Measurements from ENCODE around the gene GUCY2D. TPM values are rescaled to one million over a fixed set of nuclear protein-coding genes. Genes with fewer than 3 reads are reported as not detected.
"Not testable (repeated sequence)": the region's sequence is repeated elsewhere in the genome, so short reads cannot be mapped to it uniquely, and the experiment has no call there.

Gene GUCY2D
- polyA plus RNA-seq (0.07 and 0.10 TPM in 2 replicates), polyA minus RNA-seq (0.24 TPM in 1 of 2 replicates, not detected in the other)

- no peak within 1 kb of the TSS for H2AFZ ChIP-seq (ENCODE audit: low read depth, low read length)
- H3K9ac ChIP-seq (ENCODE audit: low read length), result no peak within 1 kb of the TSS
- no peaks in the 10 kb centered on the region for H3F3A ChIP-seq (ENCODE audit: insufficient read depth, low read length, poor library complexity, severe bottlenecking)
- no peak within 1 kb of the TSS for H3K4me2 ChIP-seq (ENCODE audit: low read length)
- no peaks in the 10 kb centered on the region for H4K20me1 ChIP-seq (ENCODE audit: insufficient read depth)
- H3K9me2 ChIP-seq (ENCODE audit: insufficient read depth, low read length), result no peaks in the 10 kb centered on the region
- peak within 1 kb of the TSS; percentile 39 for H3K4me3 ChIP-seq (ENCODE audit: low read length)
- no peaks in the 10 kb centered on the region for H3K79me2 ChIP-seq (replicated peaks; ENCODE audit: insufficient read depth, low read length)
- TF ChIP-seq, protein P1, sequence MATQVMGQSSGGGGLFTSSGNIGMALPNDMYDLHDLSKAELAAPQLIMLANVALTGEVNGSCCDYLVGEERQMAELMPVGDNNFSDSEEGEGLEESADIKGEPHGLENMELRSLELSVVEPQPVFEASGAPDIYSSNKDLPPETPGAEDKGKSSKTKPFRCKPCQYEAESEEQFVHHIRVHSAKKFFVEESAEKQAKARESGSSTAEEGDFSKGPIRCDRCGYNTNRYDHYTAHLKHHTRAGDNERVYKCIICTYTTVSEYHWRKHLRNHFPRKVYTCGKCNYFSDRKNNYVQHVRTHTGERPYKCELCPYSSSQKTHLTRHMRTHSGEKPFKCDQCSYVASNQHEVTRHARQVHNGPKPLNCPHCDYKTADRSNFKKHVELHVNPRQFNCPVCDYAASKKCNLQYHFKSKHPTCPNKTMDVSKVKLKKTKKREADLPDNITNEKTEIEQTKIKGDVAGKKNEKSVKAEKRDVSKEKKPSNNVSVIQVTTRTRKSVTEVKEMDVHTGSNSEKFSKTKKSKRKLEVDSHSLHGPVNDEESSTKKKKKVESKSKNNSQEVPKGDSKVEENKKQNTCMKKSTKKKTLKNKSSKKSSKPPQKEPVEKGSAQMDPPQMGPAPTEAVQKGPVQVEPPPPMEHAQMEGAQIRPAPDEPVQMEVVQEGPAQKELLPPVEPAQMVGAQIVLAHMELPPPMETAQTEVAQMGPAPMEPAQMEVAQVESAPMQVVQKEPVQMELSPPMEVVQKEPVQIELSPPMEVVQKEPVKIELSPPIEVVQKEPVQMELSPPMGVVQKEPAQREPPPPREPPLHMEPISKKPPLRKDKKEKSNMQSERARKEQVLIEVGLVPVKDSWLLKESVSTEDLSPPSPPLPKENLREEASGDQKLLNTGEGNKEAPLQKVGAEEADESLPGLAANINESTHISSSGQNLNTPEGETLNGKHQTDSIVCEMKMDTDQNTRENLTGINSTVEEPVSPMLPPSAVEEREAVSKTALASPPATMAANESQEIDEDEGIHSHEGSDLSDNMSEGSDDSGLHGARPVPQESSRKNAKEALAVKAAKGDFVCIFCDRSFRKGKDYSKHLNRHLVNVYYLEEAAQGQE (IDR thresholded peaks at IDR 0.05; ENCODE audit: borderline replicate concordance), result no peak
- TF ChIP-seq CTCF (IDR thresholded peaks at IDR 0.05; ENCODE audit: poor library complexity, severe bottlenecking), result no peak
- no peak for TF ChIP-seq MXI1 (conservative IDR thresholded peaks at IDR 0.05; ENCODE audit: poor library complexity, severe bottlenecking)
- TF ChIP-seq EP300 (conservative IDR thresholded peaks at IDR 0.05; ENCODE audit: poor library complexity, severe bottlenecking), result no peak
- no peak for TF ChIP-seq EZH2 (IDR thresholded peaks at IDR 0.05; ENCODE audit: borderline replicate concordance, insufficient read depth, low read length, poor library complexity, severe bottlenecking)
- no peak for TF ChIP-seq RAD21 (conservative IDR thresholded peaks at IDR 0.05)
- TF ChIP-seq POLR2AphosphoS5 (IDR thresholded peaks at IDR 0.05), result no peak
- TF ChIP-seq SMC3 (conservative IDR thresholded peaks at IDR 0.05; ENCODE audit: poor library complexity), result no peak
- no peak for TF ChIP-seq TAF1 (IDR thresholded peaks at IDR 0.05; ENCODE audit: low read depth)
- no peaks in the 10 kb centered on the region for H3K36me3 ChIP-seq (ENCODE audit: insufficient read depth, low read length)
- H3K27me3 ChIP-seq (ENCODE audit: insufficient read depth, low read depth, low read length), result peaks cover 65% of the 10 kb centered on the region
- H3K27ac ChIP-seq (ENCODE audit: low read length), result no peak within 1 kb of the TSS
- peaks cover 6% of the 10 kb centered on the region for H3K9me3 ChIP-seq (ENCODE audit: low read length)
These were observed at the start of gene GUCY2D for GRCh38 chr17:8001976-8002720. GUCY2D (plus strand) TSS chr17:8002615; CDS start chr17:8003048, 433 bp downstream.

DNA sequence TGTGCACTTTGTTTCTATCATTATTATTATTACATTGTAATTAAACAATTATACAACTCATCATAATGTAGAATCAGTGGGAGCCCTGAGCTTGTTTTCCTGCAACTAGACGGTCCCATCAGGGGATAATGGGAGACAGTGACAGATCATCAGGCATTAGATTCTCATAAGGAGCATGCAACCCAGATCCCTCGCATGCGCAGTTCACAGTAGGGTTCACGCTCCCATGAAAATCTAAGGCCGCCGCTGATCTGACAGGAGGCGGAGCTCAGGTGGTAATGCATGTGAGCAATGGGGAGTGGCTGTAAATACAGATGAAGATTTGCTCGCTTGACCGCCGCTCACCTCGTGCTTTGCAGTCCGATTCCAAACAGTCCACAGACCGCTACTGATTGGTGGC is 49.1 kb upstream of the GUCY2D start:
- not testable (repeated sequence) for H3K27ac ChIP-seq (ENCODE audit: low read length); H3K27me3 ChIP-seq (ENCODE audit: insufficient read depth, low read depth, low read length); H3K9me2 ChIP-seq (ENCODE audit: insufficient read depth, low read length); H3F3A ChIP-seq (ENCODE audit: insufficient read depth, low read length, poor library complexity, severe bottlenecking); H4K20me1 ChIP-seq (ENCODE audit: insufficient read depth); H3K9me3 ChIP-seq (ENCODE audit: low read length); H3K9ac ChIP-seq (ENCODE audit: low read length); H3K4me3 ChIP-seq (ENCODE audit: low read length); H3K4me2 ChIP-seq (ENCODE audit: low read length); H2AFZ ChIP-seq (ENCODE audit: low read depth, low read length); H3K79me2 ChIP-seq (replicated peaks; ENCODE audit: insufficient read depth, low read length); H3K36me3 ChIP-seq (ENCODE audit: insufficient read depth, low read length)

All from neural cell (in vitro differentiated cells).